Mesenteric fat pad (tissue), 1 donor: Measurements from ENCODE around the gene FHL2. TPM values are rescaled to one million over a fixed set of nuclear protein-coding genes. Genes with fewer than 3 reads are reported as not detected.
A peak's percentile ranks its signal among the peaks of the same experiment; 100 is the strongest.

Experiments
- DNase-seq: peaks from one replicate; pipeline ENCODE4 v3.0.0-alpha.2; 2020; ENCODE audit warnings: low spot score
- total RNA-seq: library from RNA; stranded (reverse); fragmentation: NEBNext Ultra II Directional; extraction: Animal tissue kit (Norgen Biotek cat#: 25700); gene quantifications from one replicate; pipeline ENCODE4 v1.2.1, GENCODE V29; 2021
- donor health status: DM: yes; HTN: yes; CAD: no.

The FHL2 gene
- total RNA-seq, 1 donor from 2014 or later, result 36.3 TPM

DNA sequence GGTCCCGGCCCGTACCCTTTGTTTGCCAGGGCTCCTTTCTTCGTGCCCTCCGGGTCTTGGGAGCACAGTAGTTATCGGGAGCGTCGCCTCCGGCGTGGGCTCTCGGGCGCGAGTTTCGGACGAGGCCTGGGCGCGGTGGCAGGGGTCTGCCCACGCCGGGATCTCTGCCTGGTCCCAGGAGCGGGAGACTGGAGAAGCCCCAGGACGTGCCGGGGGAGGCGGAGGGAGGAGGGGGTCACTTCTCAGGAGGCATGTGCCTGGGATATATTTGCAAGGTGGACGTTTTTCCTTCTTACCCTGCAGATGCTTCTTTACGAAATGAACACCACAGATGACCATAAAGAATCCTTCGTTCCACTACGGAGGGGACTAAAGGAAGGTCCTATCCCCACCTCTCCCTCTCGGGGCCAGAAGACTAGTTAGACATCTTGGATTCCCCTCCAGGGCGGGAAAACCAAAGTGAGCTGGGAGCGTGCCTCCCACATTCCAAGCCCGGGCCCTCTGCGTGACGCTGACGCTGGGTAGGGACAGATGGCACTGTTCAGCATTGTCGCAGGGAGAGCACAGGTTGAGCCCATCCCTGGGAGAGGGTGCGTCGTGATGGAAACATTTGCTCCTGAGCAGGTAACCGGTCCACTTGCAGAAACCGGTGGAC is 483 bp upstream of the FHL2 start:
- DNase-seq, result no peak

GRCh38 chr2:105397953-105398335 is 907 bp downstream of the FHL2 start:
- DNase-seq, result no peak

DNA sequence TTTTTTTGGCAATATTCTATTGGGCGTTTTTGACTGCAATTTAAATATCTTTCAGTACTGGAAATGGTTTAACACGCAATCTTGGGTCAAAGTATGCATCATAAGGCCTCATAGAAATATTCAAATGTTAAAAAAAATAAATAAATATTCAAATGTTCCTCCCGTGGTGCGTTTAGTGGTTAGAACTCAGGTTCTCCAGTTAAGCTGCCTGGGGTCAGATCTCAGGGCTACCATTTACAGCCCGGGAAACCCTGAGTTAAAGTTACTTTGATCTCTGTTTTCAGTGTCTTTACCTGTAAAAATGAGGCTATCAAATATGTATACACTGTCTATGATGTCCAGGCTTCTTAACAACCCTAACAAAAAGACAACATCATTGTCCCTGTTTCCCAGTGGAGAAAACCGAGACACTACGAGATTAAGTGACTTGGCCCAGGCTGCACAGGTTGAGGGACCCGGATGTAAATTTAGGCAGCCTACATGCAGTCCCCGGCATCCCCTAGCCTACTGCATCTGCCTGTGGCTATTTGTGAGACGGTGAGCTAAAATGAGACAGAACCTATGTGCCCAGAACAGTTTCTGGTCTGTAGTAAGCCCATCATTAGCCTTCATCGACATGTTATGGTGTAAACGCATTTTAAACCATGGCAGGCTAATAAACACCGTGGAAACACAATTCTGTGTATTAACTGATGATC is 1.7 kb downstream of the FHL2 start:
- no peak for DNase-seq

- DNase-seq, result no peak
Measured at GRCh38 chr2:105396254-105397024, 2.4 kb downstream of the FHL2 start.

DNA sequence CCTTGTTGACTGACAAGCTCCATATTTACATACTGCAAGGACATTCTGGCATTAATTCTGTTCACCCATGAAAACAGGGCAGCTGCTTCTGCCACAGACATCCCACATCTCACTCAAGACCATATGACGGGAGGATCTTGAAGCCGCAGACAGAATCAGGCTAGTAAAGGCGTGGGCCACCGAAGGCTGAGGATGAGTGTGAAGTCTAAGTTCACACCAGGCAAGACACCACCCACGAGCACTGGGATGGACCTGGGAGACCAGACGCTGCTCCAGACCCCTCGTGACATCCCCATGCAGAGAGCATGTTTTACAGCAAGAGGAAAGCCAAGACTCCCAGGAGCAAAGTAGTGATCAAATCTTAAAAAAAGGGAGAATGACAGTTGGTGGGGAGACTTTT is 3.2 kb downstream of the FHL2 start:
- no peak for DNase-seq

- no peak for DNase-seq
Measured at GRCh38 chr2:105394951-105395611, 3.8 kb downstream of the FHL2 start.

- peak; percentile 80 for DNase-seq
Measured at GRCh38 chr2:105393373-105394055, 5.3 kb downstream of the FHL2 start.

- peak; percentile 55 for DNase-seq
Measured at GRCh38 chr2:105391763-105392662, 6.8 kb downstream of the FHL2 start.

GRCh38 chr2:105391058-105391627 is 7.7 kb downstream of the FHL2 start:
- DNase-seq, result peak; percentile 57

GRCh38 chr2:105390454-105390853 is 8.4 kb downstream of the FHL2 start:
- no peak for DNase-seq

DNA sequence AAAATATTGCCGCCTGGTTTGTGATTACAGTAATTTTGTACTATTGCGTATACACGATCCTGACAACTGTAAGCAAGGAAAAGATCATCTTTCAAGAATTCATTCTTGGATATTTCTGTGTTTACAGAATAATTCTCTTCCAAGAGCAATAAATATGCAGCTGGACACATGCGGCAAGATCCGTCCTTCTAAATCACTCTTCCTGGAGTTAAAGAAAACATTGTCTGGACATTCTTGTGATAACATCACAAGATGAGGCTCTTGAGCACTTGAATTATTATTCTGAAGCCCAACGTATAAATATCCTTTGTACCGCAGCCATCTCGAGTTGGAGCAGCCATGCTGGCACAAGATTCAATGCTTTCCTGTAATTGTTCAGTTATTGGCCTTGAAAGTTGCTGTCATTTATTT is 9.9 kb downstream of the FHL2 start:
- peak; percentile 6 for DNase-seq

- no peak for DNase-seq
Measured at GRCh38 chr2:105387225-105387624, 11.6 kb downstream of the FHL2 start.

GRCh38 chr2:105385731-105386540 is 12.9 kb downstream of the FHL2 start:
- peak; percentile 71 for DNase-seq

- DNase-seq, result no peak
Measured at GRCh38 chr2:105384861-105385260, 14.0 kb downstream of the FHL2 start.

DNA sequence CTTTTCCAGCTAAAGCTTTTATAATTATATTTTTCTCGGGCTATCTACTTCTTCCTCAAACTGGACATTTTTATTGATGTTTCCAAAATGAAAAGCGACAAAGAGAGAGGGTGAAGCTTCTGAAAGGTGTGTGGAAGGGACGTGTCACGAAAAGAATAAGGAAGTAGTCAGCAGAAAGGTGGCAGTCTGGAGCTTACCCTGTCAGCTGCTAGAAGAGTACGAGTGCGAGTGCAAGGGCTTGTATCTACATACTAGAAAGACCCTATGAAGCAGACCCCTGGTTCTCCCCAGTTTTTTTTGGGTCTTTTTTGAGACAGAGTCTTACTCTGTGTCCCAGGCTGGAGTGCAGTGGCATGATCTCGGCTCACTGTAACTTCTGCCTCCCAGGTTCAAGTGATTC is 14.6 kb downstream of the FHL2 start:
- DNase-seq, result no peak

GRCh38 chr2:105383432-105384166 is 15.3 kb downstream of the FHL2 start:
- peak; percentile 16 for DNase-seq

DNA sequence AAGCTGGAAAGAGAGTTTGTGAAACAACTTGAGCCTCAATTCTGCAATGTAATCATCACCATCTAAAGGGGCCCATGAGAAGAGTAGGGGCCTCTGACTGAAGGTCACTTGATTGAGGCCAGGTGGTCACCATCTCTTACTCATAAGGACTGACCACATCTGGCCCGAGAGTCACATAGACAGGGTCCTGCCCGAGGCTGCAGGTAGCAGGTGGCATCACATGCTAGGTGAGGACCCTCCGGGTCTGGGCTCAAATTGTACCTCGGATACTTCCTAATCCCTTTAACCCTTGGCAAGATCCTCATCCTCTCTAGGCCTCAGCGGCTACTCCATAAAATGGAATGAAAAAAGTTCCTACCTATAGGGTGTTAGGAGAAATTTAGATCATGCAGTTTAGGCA is 16.7 kb downstream of the FHL2 start:
- DNase-seq, result no peak

DNA sequence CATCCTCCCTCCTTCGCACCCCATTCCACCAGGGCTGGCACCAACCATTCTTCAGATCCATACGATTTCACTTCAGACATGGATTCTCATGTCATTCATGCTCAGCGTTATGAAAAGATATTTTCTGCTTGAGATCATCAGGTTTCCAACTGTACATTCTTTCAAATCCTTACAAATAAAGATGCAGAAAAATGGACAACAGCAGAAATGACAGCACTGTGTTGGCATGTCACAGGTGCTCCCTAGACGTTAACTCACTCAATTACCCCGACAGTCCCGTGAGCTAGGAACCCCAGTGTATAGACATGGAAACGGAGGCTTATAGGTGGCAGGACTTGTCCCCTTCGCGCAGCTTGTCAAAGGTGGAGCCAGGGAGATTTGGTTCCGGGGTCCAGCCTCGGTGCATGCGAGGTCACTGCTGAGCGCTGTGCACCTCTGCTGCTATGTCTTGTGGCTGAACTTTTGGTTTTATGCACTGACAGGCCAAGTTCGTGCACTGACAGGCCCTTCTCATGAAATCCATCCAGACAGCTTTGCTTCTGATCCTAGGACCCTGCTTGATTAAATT is 17.7 kb downstream of the FHL2 start:
- no peak for DNase-seq
